Right forelimb (tissue), 1 donor: ENCODE results near the gene REXO4.
"Not testable (repeated sequence)": the region's sequence is repeated elsewhere in the genome, so short reads cannot be mapped to it uniquely, and the experiment has no call there.

Experiments used
- DNase-seq: peaks from one replicate; pipeline ENCODE4 v3.0.0-alpha.2; 2018

Gene REXO4

GRCh38 chr9:133417541-133418461 is at the start of gene REXO4:
Gene REXO4, minus strand, starts transcription at chr9:133418010. Its CDS starts 166 bp downstream, at chr9:133417844.
- DNase-seq: peak; percentile 94

GRCh38 chr9:133467101-133467500 is 49.3 kb upstream of the REXO4 start:
- no peak for DNase-seq

- DNase-seq: no peak
These were observed 48.2 kb upstream of the REXO4 start for GRCh38 chr9:133465984-133466383.

- DNase-seq: no peak
These were observed 46.8 kb upstream of the REXO4 start for GRCh38 chr9:133464638-133465037.

- no peak for DNase-seq
These were observed 46.2 kb upstream of the REXO4 start for GRCh38 chr9:133463864-133464615.

- no peak for DNase-seq
These were observed 45.5 kb upstream of the REXO4 start for GRCh38 chr9:133463234-133463863.

- DNase-seq: no peak
These were observed 44.2 kb upstream of the REXO4 start for GRCh38 chr9:133461975-133462374.

- DNase-seq: peak; percentile 56
These were observed 42.8 kb upstream of the REXO4 start for GRCh38 chr9:133460405-133461175.

- DNase-seq: peak; percentile 94
These were observed 41.9 kb upstream of the REXO4 start, which contains the start of gene CACFD1 for GRCh38 chr9:133459476-133460404. Gene CACFD1, plus strand, starts transcription at chr9:133459978. Its CDS starts 89 bp downstream, at chr9:133460067.

- DNase-seq: no peak
These were observed 41.0 kb upstream of the REXO4 start for GRCh38 chr9:133458643-133459312.

- no peak for DNase-seq
These were observed 39.9 kb upstream of the REXO4 start for GRCh38 chr9:133457748-133458147.

GRCh38 chr9:133457233-133457632 is 39.4 kb upstream of the REXO4 start:
- DNase-seq: no peak

GRCh38 chr9:133456409-133456808 is 38.6 kb upstream of the REXO4 start:
- no peak for DNase-seq

GRCh38 chr9:133455936-133456335 is 38.1 kb upstream of the REXO4 start:
- DNase-seq: no peak

- no peak for DNase-seq
These were observed 37.3 kb upstream of the REXO4 start for GRCh38 chr9:133454943-133455673.

GRCh38 chr9:133454325-133454724 is 36.5 kb upstream of the REXO4 start:
- no peak for DNase-seq

- DNase-seq: no peak
These were observed 35.8 kb upstream of the REXO4 start for GRCh38 chr9:133453651-133454050.

GRCh38 chr9:133452562-133452961 is 34.8 kb upstream of the REXO4 start:
- no peak for DNase-seq

GRCh38 chr9:133451865-133452264 is 34.1 kb upstream of the REXO4 start:
- not testable (repeated sequence) for DNase-seq

GRCh38 chr9:133449760-133450159 is 31.9 kb upstream of the REXO4 start:
- no peak for DNase-seq
